Muscle layer of colon (tissue), 2 donors: Measurements from ENCODE around the gene CLASP1.
"Not testable (repeated sequence)": the region's sequence is repeated elsewhere in the genome, so short reads cannot be mapped to it uniquely, and the experiment has no call there.

Source experiments
- H3K27ac ChIP-seq: one replicate; pipeline ENCODE4 v1.7.0; 2013; ENCODE audit warnings: low read depth, mild to moderate bottlenecking, low read length, moderate library complexity
- H3K27me3 ChIP-seq, 2 donors: one replicate each; pipeline ENCODE4 v1.7.0; 2013; ENCODE audit warnings: low read length in 2 of 2, mild to moderate bottlenecking in 2 of 2; ENCODE audit not compliant: insufficient read depth in 2 of 2, control insufficient read depth in 1 of 2
- H3K36me3 ChIP-seq: one replicate; pipeline ENCODE4 v1.7.0; 2013; ENCODE audit warnings: mild to moderate bottlenecking, low read length; ENCODE audit not compliant: insufficient read depth
- H3K4me1 ChIP-seq: one replicate; pipeline ENCODE4 v1.7.0; 2013; ENCODE audit warnings: mild to moderate bottlenecking, low read length; ENCODE audit not compliant: insufficient read depth
- H3K4me3 ChIP-seq, 2 donors: one replicate each; pipeline ENCODE4 v1.7.0; 2013; ENCODE audit warnings: low read length in 2 of 2, low read depth in 1 of 2, mild to moderate bottlenecking in 1 of 2, moderate library complexity in 1 of 2
- H3K9ac ChIP-seq: one replicate; pipeline ENCODE4 v1.7.0; 2013; ENCODE audit warnings: low read length
- H3K9me3 ChIP-seq: one replicate; pipeline ENCODE4 v1.7.0; 2013; ENCODE audit warnings: mild to moderate bottlenecking, low read length
- donor health status: abdominal sarcoma.
- donor health status: Adenocarcinoma of cecum.

CLASP1 gene

DNA sequence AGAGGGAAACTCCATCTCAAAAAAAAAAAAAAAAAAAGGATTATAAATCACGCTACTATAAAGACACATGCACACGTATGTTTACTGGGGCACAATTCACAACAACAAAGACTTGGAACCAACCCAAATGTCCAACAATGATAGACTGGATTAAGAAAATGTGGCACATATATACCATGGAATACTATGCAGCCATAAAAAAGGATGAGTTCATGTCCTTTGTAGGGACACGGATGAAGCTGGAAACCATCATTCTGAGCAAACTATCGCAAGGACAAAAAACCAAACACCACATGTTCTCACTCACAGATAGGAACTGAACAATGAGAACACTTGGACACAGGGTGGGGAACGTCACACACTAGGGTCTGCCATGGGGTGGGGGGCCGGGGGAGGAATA lies 9.4 kb downstream of the CLASP1 start:
- peaks cover 11% of the 10 kb centered on the region for H3K4me1 ChIP-seq
- not testable (repeated sequence) for H3K36me3 ChIP-seq, H3K27ac ChIP-seq, H3K9ac ChIP-seq, H3K4me3 ChIP-seq, H3K27me3 ChIP-seq, H3K9me3 ChIP-seq

DNA sequence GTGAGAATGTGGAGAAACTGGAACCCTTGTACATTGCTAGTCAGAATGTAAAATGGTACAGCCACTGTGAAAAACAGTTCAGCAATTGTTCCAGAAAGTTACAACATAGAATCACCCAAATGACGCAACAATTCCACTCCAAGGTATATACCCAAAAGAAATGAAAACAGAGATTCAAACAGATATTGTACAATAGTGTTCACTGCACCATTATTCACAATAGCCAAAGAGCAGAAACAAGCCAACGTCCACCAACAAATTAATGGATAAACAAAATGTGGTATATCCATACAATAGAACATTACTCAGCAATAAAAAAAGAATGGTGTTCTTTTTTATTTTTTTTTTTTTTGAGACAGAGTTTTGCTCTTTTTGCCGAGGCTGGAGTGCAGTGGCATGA lies 10.9 kb downstream of the CLASP1 start:
- H3K27me3 ChIP-seq, result no peaks in the 10 kb centered on the region
- no peak overlapping the region for H3K4me3 ChIP-seq
- no peak overlapping the region for H3K9ac ChIP-seq
- H3K4me1 ChIP-seq, result peaks cover 21% of the 10 kb centered on the region
- no peaks in the 10 kb centered on the region for H3K36me3 ChIP-seq
- no peak overlapping the region for H3K27ac ChIP-seq
- H3K9me3 ChIP-seq, result no peaks in the 10 kb centered on the region

- Histone ChIP-seq H3K27me3 (no peaks in the 10 kb centered on the region), H3K27ac (no peak overlapping the region), H3K4me1 (peaks cover 13% of the 10 kb centered on the region), H3K4me3 (no peak overlapping the region), H3K9ac (no peak overlapping the region), H3K36me3 (no peaks in the 10 kb centered on the region), H3K9me3 (no peaks in the 10 kb centered on the region)
Observed at GRCh38 chr2:121635371-121635770, 13.9 kb downstream of the CLASP1 start.

GRCh38 chr2:121634354-121635307 lies 14.6 kb downstream of the CLASP1 start:
- Histone ChIP-seq H3K4me1 (peaks cover 12% of the 10 kb centered on the region), H3K9ac (no peak overlapping the region), H3K4me3 (no peak overlapping the region), H3K27me3 (no peaks in the 10 kb centered on the region), H3K36me3 (no peaks in the 10 kb centered on the region), H3K9me3 (no peaks in the 10 kb centered on the region), H3K27ac (no peak overlapping the region)

DNA sequence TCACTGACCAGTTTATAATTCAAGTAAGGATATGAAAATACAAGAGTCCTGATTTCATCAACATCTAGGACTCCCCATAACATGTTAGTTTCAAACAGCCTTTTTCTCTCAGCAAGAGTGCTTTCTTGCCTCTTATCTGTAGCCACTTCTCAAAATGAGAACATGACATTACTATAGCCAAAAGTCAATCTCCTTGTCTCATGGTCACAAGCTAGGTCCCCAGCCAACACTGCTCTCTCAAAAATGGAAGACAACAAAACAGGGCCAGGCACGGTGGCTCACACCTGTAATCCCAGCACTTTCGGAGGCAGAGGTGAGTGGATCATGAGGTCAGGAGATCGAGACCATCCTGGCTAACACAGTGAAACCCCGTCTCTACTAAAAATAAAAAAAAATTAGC lies 15.8 kb downstream of the CLASP1 start:
- H3K27me3 ChIP-seq, result no peaks in the 10 kb centered on the region
- no peaks in the 10 kb centered on the region for H3K9me3 ChIP-seq
- peaks cover 12% of the 10 kb centered on the region for H3K4me1 ChIP-seq
- no peak overlapping the region for H3K9ac ChIP-seq
- H3K36me3 ChIP-seq, result no peaks in the 10 kb centered on the region
- no peak overlapping the region for H3K27ac ChIP-seq
- H3K4me3 ChIP-seq, result no peak overlapping the region

DNA sequence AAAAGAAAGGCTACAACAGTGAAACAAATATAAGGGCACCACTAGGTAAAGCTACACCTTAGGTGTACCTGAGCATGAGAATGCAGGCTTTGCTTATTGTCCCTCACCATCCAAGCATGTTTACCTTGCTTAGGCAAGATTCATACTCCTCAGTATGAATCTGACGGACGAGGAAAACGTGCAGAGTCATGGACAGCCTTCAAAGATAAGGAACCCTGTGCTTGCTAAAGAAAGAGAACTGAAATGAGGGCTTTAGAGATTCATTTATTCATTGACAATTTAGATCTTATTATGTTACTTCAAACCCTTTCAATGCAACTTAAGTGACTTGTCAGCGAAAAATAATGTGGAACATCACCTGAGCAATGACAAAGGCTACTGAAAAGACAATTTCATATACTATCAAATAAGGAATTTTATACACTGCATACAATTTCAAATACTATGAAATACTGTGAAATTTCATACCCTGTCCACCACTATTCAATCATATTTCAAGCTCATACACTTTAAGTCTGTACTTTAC lies 21.7 kb downstream of the CLASP1 start:
- Histone ChIP-seq H3K4me1 (peaks cover 14% of the 10 kb centered on the region), H3K4me3 (no peak overlapping the region), H3K9ac (no peak overlapping the region), H3K9me3 (no peaks in the 10 kb centered on the region), H3K36me3 (no peaks in the 10 kb centered on the region), H3K27me3 (no peaks in the 10 kb centered on the region), H3K27ac (no peak overlapping the region)

DNA sequence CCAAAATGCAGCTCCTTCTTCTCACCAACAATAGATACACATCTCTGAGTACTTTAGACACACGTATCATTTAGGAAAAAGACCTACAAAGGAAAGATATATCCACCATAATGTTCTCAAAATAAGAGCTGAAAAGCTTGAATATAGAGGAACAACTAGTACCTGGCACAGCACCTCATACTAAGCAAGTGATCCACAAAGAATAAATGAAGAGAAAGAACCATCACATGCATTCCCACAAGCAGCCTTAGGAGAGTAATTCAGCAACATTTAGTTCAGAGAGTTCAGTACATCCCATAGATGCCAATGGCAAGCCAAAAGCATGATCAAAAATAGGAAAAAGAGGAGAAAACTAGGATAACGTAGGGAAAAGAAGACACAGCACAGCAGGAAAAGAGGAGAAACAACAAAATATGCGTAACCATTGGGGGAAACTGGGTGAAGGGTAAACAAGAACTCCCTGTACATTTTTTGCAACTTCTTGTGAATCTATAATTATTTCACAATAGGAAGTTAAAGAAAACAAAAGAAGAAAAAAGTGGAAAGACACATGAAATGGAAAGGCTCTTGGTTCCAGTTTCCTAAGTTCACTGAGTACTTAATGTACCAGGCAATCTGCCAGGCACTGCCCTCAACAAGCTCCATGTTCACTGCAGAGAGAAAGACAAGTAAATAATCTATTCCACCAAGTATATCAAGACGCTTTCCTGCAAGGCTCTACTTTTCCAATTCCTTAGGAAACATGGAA lies 22.3 kb downstream of the CLASP1 start:
- H3K27ac ChIP-seq, result no peak overlapping the region
- no peaks in the 10 kb centered on the region for H3K9me3 ChIP-seq
- H3K27me3 ChIP-seq, result no peaks in the 10 kb centered on the region
- H3K9ac ChIP-seq, result no peak overlapping the region
- H3K4me1 ChIP-seq, result peaks cover 14% of the 10 kb centered on the region
- H3K36me3 ChIP-seq, result no peaks in the 10 kb centered on the region
- H3K4me3 ChIP-seq, result no peak overlapping the region

DNA sequence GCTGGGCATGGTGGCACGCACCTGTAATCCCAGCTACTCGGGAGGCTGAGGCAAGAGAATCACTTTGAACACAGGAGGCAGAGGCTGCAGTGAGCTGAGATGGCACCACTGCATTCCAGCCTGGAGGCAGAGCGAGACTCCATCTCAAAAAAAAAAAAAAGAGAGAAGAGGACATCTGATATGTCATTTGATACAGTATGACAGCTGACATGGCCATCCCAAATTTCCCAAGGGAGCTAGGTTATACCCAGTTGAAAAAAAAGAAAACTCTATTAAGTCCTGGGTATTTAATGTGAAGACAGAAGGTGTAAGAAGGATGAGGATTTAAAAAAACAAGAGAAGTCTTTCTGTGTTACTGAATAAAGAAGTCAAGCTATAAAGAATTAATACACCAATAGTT lies 23.3 kb downstream of the CLASP1 start:
- no peak overlapping the region for H3K4me3 ChIP-seq
- H3K4me1 ChIP-seq, result peaks cover 14% of the 10 kb centered on the region
- no peak overlapping the region for H3K9ac ChIP-seq
- H3K9me3 ChIP-seq, result no peaks in the 10 kb centered on the region
- no peak overlapping the region for H3K27ac ChIP-seq
- no peaks in the 10 kb centered on the region for H3K27me3 ChIP-seq
- no peaks in the 10 kb centered on the region for H3K36me3 ChIP-seq

GRCh38 chr2:121617042-121617599 lies 32.1 kb downstream of the CLASP1 start:
- H3K36me3 ChIP-seq, result no peaks in the 10 kb centered on the region
- H3K27ac ChIP-seq, result no peak overlapping the region
- H3K9ac ChIP-seq, result no peak overlapping the region
- H3K27me3 ChIP-seq, result no peaks in the 10 kb centered on the region
- H3K4me1 ChIP-seq, result peaks cover 6% of the 10 kb centered on the region
- H3K9me3 ChIP-seq, result no peaks in the 10 kb centered on the region
- H3K4me3 ChIP-seq, result no peak overlapping the region

DNA sequence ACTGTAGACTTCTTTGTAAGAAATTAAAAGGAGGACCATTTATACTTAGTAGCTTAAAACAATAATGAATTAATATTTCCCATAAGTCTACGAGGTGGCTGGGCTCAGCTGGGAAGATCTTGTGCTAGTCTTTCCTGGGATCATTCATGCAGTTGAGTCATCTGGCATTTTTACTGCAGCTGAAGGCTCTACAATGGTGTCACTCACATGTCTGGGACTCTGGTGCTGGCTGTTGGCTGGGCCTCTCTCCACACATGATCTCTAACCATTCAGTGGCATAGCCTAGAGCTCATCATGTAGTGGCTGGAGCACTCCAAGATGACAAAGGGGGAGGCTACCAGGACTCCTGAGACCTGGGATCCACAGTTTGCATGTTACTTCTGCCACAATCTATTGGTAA lies 35.5 kb downstream of the CLASP1 start:
- H3K36me3 ChIP-seq, result no peaks in the 10 kb centered on the region
- H3K9me3 ChIP-seq, result no peaks in the 10 kb centered on the region
- peaks cover 7% of the 10 kb centered on the region for H3K4me1 ChIP-seq

GRCh38 chr2:121613152-121613551 lies 36.1 kb downstream of the CLASP1 start:
- no peaks in the 10 kb centered on the region for H3K36me3 ChIP-seq
- H3K27ac ChIP-seq, result no peak overlapping the region

More for the DNA sequence above, 35.5 kb downstream of the CLASP1 start:
- Histone ChIP-seq H3K27ac (no peak overlapping the region), H3K9ac (no peak overlapping the region), H3K4me3 (no peak overlapping the region), H3K27me3 (no peaks in the 10 kb centered on the region)

More at GRCh38 chr2:121613152-121613551, 36.1 kb downstream of the CLASP1 start:
- H3K9ac ChIP-seq, result no peak overlapping the region
- peaks cover 7% of the 10 kb centered on the region for H3K4me1 ChIP-seq
- no peaks in the 10 kb centered on the region for H3K9me3 ChIP-seq
- H3K27me3 ChIP-seq, result no peaks in the 10 kb centered on the region
- no peak overlapping the region for H3K4me3 ChIP-seq
